Keratinocyte (primary cell): ENCODE measurements around the gene SLC12A1. TPM values are rescaled to one million over a fixed set of nuclear protein-coding genes. Genes with fewer than 3 reads are reported as not detected.
A peak's percentile ranks its signal among the peaks of the same experiment; 100 is the strongest.

Source experiments
- DNase-seq: peaks from one replicate; pipeline ENCODE4 v3.0.0-alpha.2; 2011; ENCODE audit warnings: low read depth, missing footprints, low spot score
- FAIRE-seq: peaks from 2 replicates; lab custom pipeline; 2011; peaks lifted over from hg19 to GRCh38; lab: Jason Lieb, UNC
- H2AFZ ChIP-seq: 2 replicates; pipeline ENCODE4 v1.6.0; 2012; ENCODE audit warnings: low read length, control low read depth, inconsistent platforms; ENCODE audit not compliant: control insufficient read depth
- H3K27ac ChIP-seq: 2 replicates; pipeline ENCODE4 v1.5.1; 2011; ENCODE audit warnings: low read length; ENCODE audit not compliant: control insufficient read depth, insufficient read depth
- H3K27me3 ChIP-seq: 3 replicates; pipeline ENCODE4 v1.6.0; 2011; ENCODE audit warnings: low read length; ENCODE audit not compliant: control insufficient read depth, insufficient read depth; ENCODE audit errors: extremely low read depth
- H3K36me3 ChIP-seq, 2 experiments: 2 replicates in 1 of 2; 3 replicates in 1 of 2; pipeline ENCODE4 v1.5.1; 2011; ENCODE audit warnings: low read length in 2 of 2, mild to moderate bottlenecking in 1 of 2; ENCODE audit not compliant: control insufficient read depth in 2 of 2, insufficient read depth in 2 of 2; ENCODE audit errors: extremely low read depth in 1 of 2
- H3K4me1 ChIP-seq: 3 replicates; pipeline ENCODE4 v1.5.1; 2011; ENCODE audit warnings: low read length; ENCODE audit not compliant: control insufficient read depth, insufficient read depth; ENCODE audit errors: extremely low read depth
- H3K4me2 ChIP-seq: 3 replicates; pipeline ENCODE4 v1.6.0; 2011; ENCODE audit warnings: low read depth, low read length; ENCODE audit not compliant: control insufficient read depth, insufficient read depth; ENCODE audit errors: extremely low read depth
- H3K4me3 ChIP-seq, 3 experiments: fragments of 200-600 bp in 1 of 3; sonication (generic) in 1 of 3; 2 replicates in 2 of 3; 3 replicates in 1 of 3; pipeline ENCODE4 v1.5.1; 2011 to 2016; ENCODE audit warnings: low read length in 3 of 3, mild to moderate bottlenecking in 3 of 3, control low read depth in 2 of 3, inconsistent platforms in 1 of 3, low read depth in 1 of 3, mixed read lengths in 1 of 3, mixed run types in 1 of 3, moderate library complexity in 1 of 3; ENCODE audit not compliant: control insufficient read depth in 2 of 3, insufficient read depth in 2 of 3; ENCODE audit errors: extremely low read depth in 1 of 3
- H3K79me2 ChIP-seq: 2 replicates; pipeline ENCODE4 v1.6.0; 2012; ENCODE audit warnings: low read length; ENCODE audit not compliant: control insufficient read depth, insufficient read depth
- H3K9ac ChIP-seq: 3 replicates; pipeline ENCODE4 v1.6.0; 2011; ENCODE audit warnings: low read length; ENCODE audit not compliant: control insufficient read depth, insufficient read depth; ENCODE audit errors: extremely low read depth
- H3K9me1 ChIP-seq: 3 replicates; pipeline ENCODE4 v1.6.0; 2011; ENCODE audit warnings: low read length; ENCODE audit not compliant: control insufficient read depth, insufficient read depth; ENCODE audit errors: extremely low read depth
- H3K9me3 ChIP-seq: 2 replicates; pipeline ENCODE4 v1.5.1; 2012; ENCODE audit warnings: low read depth, low read length; ENCODE audit not compliant: control insufficient read depth
- H4K20me1 ChIP-seq: 3 replicates; pipeline ENCODE4 v1.6.0; 2011; ENCODE audit warnings: low read length; ENCODE audit not compliant: control insufficient read depth, insufficient read depth; ENCODE audit errors: extremely low read depth
- EZH2 ChIP-seq: IDR thresholded peaks from one replicate; pipeline ENCODE4 v1.6.1; 2012; ENCODE audit warnings: inconsistent platforms, mild to moderate bottlenecking, low read length, moderate library complexity
- dilution Hi-C: fragments of 300-500 bp; cut with MboI; formaldehyde crosslinking; loops from one replicate; pipeline ENCODE4 v1.7.0; 2020; ENCODE audit warnings: low sequenced_read_pairs; ENCODE audit not compliant: extremely low pct_ligation_motif_present
- polyA plus RNA-seq, 5 experiments: library from polyadenylated mRNA; depleted of rRNA in 3 of 5; stranded (reverse) in 3 of 5; stranded (forward) in 1 of 5; unstranded in 1 of 5; fragments of >200 nt; gene quantifications; 1 replicate in 1 of 5; 2 replicates in 3 of 5; 3 replicates in 1 of 5; pipeline versions ENCODE4 v1.2.1 to v1.2.3, GENCODE V29; 2011 to 2012; ENCODE audit warnings: missing spikeins in 2 of 5, low read depth in 1 of 5, low replicate concordance in 1 of 5
- TF ChIP-seq, protein P1 (sequence below), 3 experiments: IDR thresholded peaks in 1 of 3; conservative IDR thresholded peaks in 1 of 3; optimal IDR thresholded peaks in 1 of 3; 2 replicates in 2 of 3; 3 replicates in 1 of 3; pipeline versions ENCODE3 to v1.5.1; 2011; ENCODE audit warnings: low read length in 3 of 3, mild to moderate bottlenecking in 3 of 3, moderate library complexity in 2 of 3, control low read depth in 1 of 3, inconsistent platforms in 1 of 3; ENCODE audit not compliant: insufficient read depth in 2 of 3; ENCODE audit errors: extremely low read depth in 1 of 3

Gene SLC12A1
- polyA plus RNA-seq, 1 donor (not counting 4 experiments of a cell fraction or from before 2014, with no cell fraction given): not detected

DNA sequence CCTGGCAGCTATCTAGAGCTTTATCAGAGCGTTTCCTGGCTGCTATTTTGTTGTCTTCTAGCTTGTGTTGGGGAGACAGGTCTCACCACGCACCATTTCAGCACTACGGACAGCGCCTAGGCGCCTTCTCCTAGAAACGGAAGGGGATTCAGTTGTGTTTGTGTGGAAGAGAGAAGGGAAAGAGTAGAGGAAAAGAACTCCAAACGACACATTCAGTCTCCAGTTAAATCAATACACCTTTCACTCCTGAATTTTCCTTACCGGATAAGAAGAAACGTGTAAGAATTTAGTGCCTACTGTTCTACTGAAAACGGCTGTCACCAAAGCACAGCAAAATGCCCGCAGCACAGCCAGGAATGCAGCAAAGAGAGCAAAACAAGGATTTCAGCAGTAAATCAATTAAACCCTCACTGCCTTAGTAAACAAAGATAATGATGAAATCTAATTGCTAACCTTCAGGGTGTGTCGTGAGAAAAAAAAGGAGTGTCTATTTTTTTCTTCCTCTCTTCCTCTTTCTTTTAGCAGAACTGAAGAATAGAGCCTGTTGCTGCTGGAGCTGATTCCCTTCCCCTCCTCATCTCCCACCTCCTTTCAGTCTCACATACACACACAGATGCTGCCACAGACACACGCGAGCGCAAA lies 15.0 kb upstream of the SLC12A1 start:
- H3K9me3 ChIP-seq: no peaks in the 10 kb centered on the region
- no peaks in the 10 kb centered on the region for H3K4me1 ChIP-seq
- DNase-seq (peak; percentile 4), FAIRE-seq (no peak)
- no peak overlapping the region for H3K9ac ChIP-seq
- H3K27me3 ChIP-seq: peaks cover 11% of the 10 kb centered on the region
- H3K79me2 ChIP-seq: no peaks in the 10 kb centered on the region
- H3K4me3 ChIP-seq: no peak overlapping the region
- H2AFZ ChIP-seq: no peak overlapping the region
- H3K27ac ChIP-seq: no peak overlapping the region
- peak overlapping the region; percentile 57 for H3K4me2 ChIP-seq
- TF ChIP-seq, protein P1, sequence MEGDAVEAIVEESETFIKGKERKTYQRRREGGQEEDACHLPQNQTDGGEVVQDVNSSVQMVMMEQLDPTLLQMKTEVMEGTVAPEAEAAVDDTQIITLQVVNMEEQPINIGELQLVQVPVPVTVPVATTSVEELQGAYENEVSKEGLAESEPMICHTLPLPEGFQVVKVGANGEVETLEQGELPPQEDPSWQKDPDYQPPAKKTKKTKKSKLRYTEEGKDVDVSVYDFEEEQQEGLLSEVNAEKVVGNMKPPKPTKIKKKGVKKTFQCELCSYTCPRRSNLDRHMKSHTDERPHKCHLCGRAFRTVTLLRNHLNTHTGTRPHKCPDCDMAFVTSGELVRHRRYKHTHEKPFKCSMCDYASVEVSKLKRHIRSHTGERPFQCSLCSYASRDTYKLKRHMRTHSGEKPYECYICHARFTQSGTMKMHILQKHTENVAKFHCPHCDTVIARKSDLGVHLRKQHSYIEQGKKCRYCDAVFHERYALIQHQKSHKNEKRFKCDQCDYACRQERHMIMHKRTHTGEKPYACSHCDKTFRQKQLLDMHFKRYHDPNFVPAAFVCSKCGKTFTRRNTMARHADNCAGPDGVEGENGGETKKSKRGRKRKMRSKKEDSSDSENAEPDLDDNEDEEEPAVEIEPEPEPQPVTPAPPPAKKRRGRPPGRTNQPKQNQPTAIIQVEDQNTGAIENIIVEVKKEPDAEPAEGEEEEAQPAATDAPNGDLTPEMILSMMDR (optimal IDR thresholded peaks at IDR 0.05 in 1 of 3, IDR thresholded peaks at IDR 0.05 in 1 of 3, conservative IDR thresholded peaks at IDR 0.05 in 1 of 3; ENCODE audit: extremely low read depth in 1 of 3, insufficient read depth in 2 of 3, low read length in 3 of 3): no peak
- no peak for TF ChIP-seq EZH2
- H3K9me1 ChIP-seq: no peaks in the 10 kb centered on the region
- H3K36me3 ChIP-seq: no peaks in the 10 kb centered on the region
- dilution Hi-C loops: no loop called here
- H4K20me1 ChIP-seq: no peaks in the 10 kb centered on the region

DNA sequence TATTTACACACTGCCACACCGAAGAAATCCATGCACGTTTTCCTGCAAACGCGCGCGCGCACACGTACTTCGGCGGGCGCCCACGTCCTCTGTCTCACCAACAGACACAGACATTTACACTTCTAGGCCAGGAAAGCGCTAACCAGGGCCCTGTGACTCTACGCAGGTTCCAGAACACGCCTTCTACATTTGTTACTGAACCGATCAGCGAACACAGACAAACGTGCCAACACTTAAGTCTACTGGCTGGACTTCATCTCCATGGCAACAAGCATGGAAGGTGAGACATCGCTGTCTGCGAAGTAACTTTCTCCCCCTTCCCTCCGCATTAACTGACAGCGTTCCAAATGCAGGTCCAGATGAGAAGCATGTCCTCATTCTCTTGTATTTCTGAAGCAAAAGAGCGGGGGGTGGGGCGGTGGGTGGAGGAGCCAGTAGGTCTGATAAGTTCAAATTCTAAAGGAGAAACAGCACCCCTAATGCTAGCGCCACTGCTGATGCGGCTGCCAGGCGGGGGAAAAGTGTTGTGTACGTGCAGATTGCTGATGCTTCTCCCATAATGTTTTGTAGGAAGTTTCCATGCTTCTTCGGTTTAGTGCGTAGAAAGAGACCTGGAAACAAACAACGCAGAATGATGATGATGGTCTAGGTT lies 14.4 kb upstream of the SLC12A1 start, which contains the start of gene CTXN2:
TSS of gene CTXN2 (plus strand) at position 92 of the 652 bp plus-strand sequence. CDS start 9,636 bp downstream, outside the sequence.
- no peak within 1 kb of the TSS for H2AFZ ChIP-seq
- no peaks in the 10 kb centered on the region for H3K9me1 ChIP-seq
- no peaks in the 10 kb centered on the region for H4K20me1 ChIP-seq
- peak within 1 kb of the TSS; percentile 57 for H3K4me2 ChIP-seq
- FAIRE-seq (no peak), DNase-seq (no peak)
- H3K79me2 ChIP-seq: no peaks in the 10 kb centered on the region
- no peak within 1 kb of the TSS for H3K4me3 ChIP-seq
- H3K36me3 ChIP-seq: no peaks in the 10 kb centered on the region
- dilution Hi-C loops: no loop called here
- peaks cover 11% of the 10 kb centered on the region for H3K27me3 ChIP-seq
- H3K4me1 ChIP-seq: no peaks in the 10 kb centered on the region
- no peak within 1 kb of the TSS for H3K9ac ChIP-seq
- H3K27ac ChIP-seq: no peak within 1 kb of the TSS
- TF ChIP-seq, protein P1 (optimal IDR thresholded peaks at IDR 0.05 in 1 of 3, IDR thresholded peaks at IDR 0.05 in 1 of 3, conservative IDR thresholded peaks at IDR 0.05 in 1 of 3; ENCODE audit: extremely low read depth in 1 of 3, insufficient read depth in 2 of 3, low read length in 3 of 3): no peak
- TF ChIP-seq EZH2: no peak
- no peaks in the 10 kb centered on the region for H3K9me3 ChIP-seq
